K562 (cell line): ENCODE data around the gene DMD. TPM values are rescaled to one million over a fixed set of nuclear protein-coding genes. Genes with fewer than 3 reads are reported as not detected.
A peak's percentile ranks its signal among the peaks of the same experiment; 100 is the strongest.

Experiments
- ATAC-seq: fragments of 200-7000 bp; cut with Tn5 transposase; 3 replicates; pipeline ENCODE4 v1.9.1; 2020; ENCODE audit warnings: moderate library complexity
- BruUV-seq: library from RNA; stranded (reverse); fragments of 400-500 nt; replicated peaks from 2 replicates; lab custom pipeline; 2021; lab: Mats Ljungman, UMichigan
- CTCF ChIA-PET: fragments of 300-600 bp; formaldehyde crosslinking; extraction: SDS; loops from one replicate; lab custom pipeline; 2021; ENCODE audit warnings: low intra/inter-chr PET ratio; lab: Yijun Ruan, JAX
- POLR2A ChIA-PET: fragments of 300-600, 350-650 bp; sonication (Branson Sonifier 250); formaldehyde crosslinking; extraction: SDS; loops from one replicate; lab custom pipeline; 2021; ENCODE audit warnings: antibody characterized with exemption, inconsistent platforms; lab: Yijun Ruan, JAX
- DNase-seq, 4 experiments: peaks; one replicate each; pipeline versions ENCODE4 v3.0.0 to v3.0.0-alpha.2; 2011 to 2018; ENCODE audit warnings: low spot score in 3 of 4, mixed read lengths in 3 of 4; ENCODE audit errors: extremely low read depth in 1 of 4
- FAIRE-seq: peaks from 2 replicates; lab custom pipeline; 2011; peaks lifted over from hg19 to GRCh38; lab: Jason Lieb, UNC
- H2AFZ ChIP-seq: 2 replicates; pipeline ENCODE4 v1.6.0; 2011; ENCODE audit warnings: low read depth, low read length, control low read depth, inconsistent platforms
- H3K27ac ChIP-seq: fragments of 200-600 bp; 3 replicates; pipeline ENCODE4 v1.8.0; 2011; ENCODE audit warnings: low read depth, mild to moderate bottlenecking, control low read depth, inconsistent platforms, low read length, moderate library complexity, mixed read lengths; ENCODE audit errors: extremely low read depth
- H3K27me3 ChIP-seq, 2 experiments: fragments of 300-600 bp in 1 of 2; 2 replicates in 1 of 2; 3 replicates in 1 of 2; pipeline versions ENCODE4 v1.6.0 to v1.8.0; 2011; ENCODE audit warnings: inconsistent platforms in 2 of 2, low read length in 2 of 2, mild to moderate bottlenecking in 1 of 2, mixed read lengths in 1 of 2, moderate library complexity in 1 of 2; ENCODE audit not compliant: control insufficient read depth in 2 of 2, insufficient read depth in 2 of 2
- H3K36me3 ChIP-seq: fragments of 300-600 bp; 3 replicates; pipeline ENCODE4 v1.8.0; 2011; ENCODE audit warnings: mild to moderate bottlenecking, low read length, inconsistent platforms; ENCODE audit not compliant: control insufficient read depth, insufficient read depth
- H3K4me1 ChIP-seq, 2 experiments: fragments of 200-600 bp in 1 of 2; replicated peaks in 1 of 2; 2 replicates in 1 of 2; 3 replicates in 1 of 2; pipeline versions ENCODE4 v1.5.1 to v1.8.0; 2011; ENCODE audit warnings: inconsistent platforms in 2 of 2, low read length in 2 of 2, mild to moderate bottlenecking in 1 of 2, mixed read lengths in 1 of 2, moderate library complexity in 1 of 2; ENCODE audit not compliant: control insufficient read depth in 2 of 2, insufficient read depth in 2 of 2
- H3K4me2 ChIP-seq: 2 replicates; pipeline ENCODE4 v1.6.1; 2011; ENCODE audit warnings: low read length, control low read depth, inconsistent platforms, mixed read lengths; ENCODE audit not compliant: insufficient read depth
- H3K4me3 ChIP-seq: fragments of 200-600 bp; sonication (generic), shearing (Covaris generic); 2 replicates; pipeline ENCODE4 v1.5.1; 2016; ENCODE audit warnings: control low read depth, inconsistent platforms
- H3K79me2 ChIP-seq: fragments of 200-600 bp; 3 replicates; pipeline ENCODE4 v1.8.0; 2011; ENCODE audit warnings: low read length, inconsistent platforms; ENCODE audit not compliant: control insufficient read depth, insufficient read depth
- H3K9ac ChIP-seq, 2 experiments: 2 replicates each; pipeline versions ENCODE4 v1.6.0 to v1.6.1; 2011; ENCODE audit warnings: low read depth in 2 of 2, low read length in 2 of 2, control low read depth in 1 of 2, inconsistent platforms in 1 of 2, mild to moderate bottlenecking in 1 of 2, mixed read lengths in 1 of 2; ENCODE audit not compliant: insufficient read depth in 1 of 2
- H3K9me1 ChIP-seq: one replicate; pipeline ENCODE4 v1.6.0; 2011; ENCODE audit warnings: inconsistent platforms, mild to moderate bottlenecking, low read length, moderate library complexity; ENCODE audit not compliant: control insufficient read depth, insufficient read depth
- H3K9me3 ChIP-seq: replicated peaks from 2 replicates; pipeline ENCODE4 v1.5.1; 2011; ENCODE audit warnings: low read depth, low read length, inconsistent platforms; ENCODE audit not compliant: control insufficient read depth, insufficient read depth
- H4K20me1 ChIP-seq: replicated peaks from 2 replicates; pipeline ENCODE4 v1.6.1; 2011; ENCODE audit warnings: low read length, inconsistent platforms, mixed read lengths; ENCODE audit not compliant: control insufficient read depth, insufficient read depth
- ARNT ChIP-seq, 2 experiments: fragments of 450-650 bp; IDR thresholded peaks; 2 replicates each; pipeline ENCODE4 v1.6.1; 2016; ENCODE audit warnings: mild to moderate bottlenecking in 1 of 2
- RBM25 ChIP-seq: fragments of 200-400 bp; formaldehyde crosslinking; IDR thresholded peaks from 2 replicates; pipeline ENCODE4 v1.6.1; 2018; ENCODE audit warnings: low read length, low read depth, moderate library complexity; ENCODE audit not compliant: severe bottlenecking
- ZBTB1 ChIP-seq: sonication (generic); formaldehyde crosslinking; IDR thresholded peaks from 2 replicates; pipeline ENCODE4 v1.8.1; 2023; ENCODE audit warnings: missing genetic modification reagents, low read depth, mild to moderate bottlenecking, borderline replicate concordance
- WGBS: fragments of 100-300 bp; shearing (Covaris generic); methylation state at CpG from one replicate; pipeline ENCODE4 v1.1.6; 2016; ENCODE audit warnings: low coverage, mixed read lengths; ENCODE audit not compliant: insufficient coverage; ENCODE audit errors: missing lambda C conversion rate; 5-methylcytosine and 5-hydroxymethylcytosine counted together
- in situ Hi-C: fragments of 300-500 bp; cut with MboI; formaldehyde crosslinking; loops from 4 replicates; pipeline ENCODE4 v1.15.0; 2018; ENCODE audit warnings: inconsistent platforms, mixed read lengths
- intact Hi-C: fragments of 100-400 bp; cut with micrococcal nuclease; formaldehyde crosslinking; loops from 2 replicates; pipeline ENCODE4 v1.14.2; 2022
- polyA plus RNA-seq, 8 experiments: library from polyadenylated mRNA; depleted of rRNA in 4 of 8; stranded (reverse) in 5 of 8; unstranded in 3 of 8; fragments of >200 nt; fragmentation: Nextera tagmentation in 2 of 8; fragmentation: Illumina TruSeq in 1 of 8; extraction: Ambion mirVana in 2 of 8; extraction: Trizol in 1 of 8; gene quantifications; 2 replicates each; pipeline versions ENCODE4 v1.2.1 to v1.2.3, GENCODE V29; 2011 to 2014; ENCODE audit warnings: inconsistent platforms in 1 of 8, missing spikeins in 1 of 8
- total RNA-seq, 7 experiments: library from RNA; depleted of rRNA in 6 of 7; stranded (reverse); fragments of >200 nt in 6 of 7; fragmentation: Illumina TruSeq in 2 of 7; extraction: Trizol in 2 of 7; gene quantifications; 2 replicates each; pipeline versions ENCODE4 v1.2.1 to v1.2.3, GENCODE V29; 2011 to 2021; ENCODE audit warnings: low replicate concordance in 1 of 7
- TF ChIP-seq, protein P1 (sequence below): sonication (generic); formaldehyde crosslinking; IDR thresholded peaks from 2 replicates; pipeline ENCODE4 v1.8.0; 2023; ENCODE audit warnings: missing genetic modification reagents, mild to moderate bottlenecking, borderline replicate concordance

The DMD gene
- total and polyA plus RNA-seq, 9 of the 15 experiments (the other 6 are each of a cell fraction or from before 2014, with no cell fraction given): 3.8 to 20.4 (median 11.4) TPM

- no peak for TF ChIP-seq ZBTB1 (CRISPR knock-in tag)
- TF ChIP-seq, protein P1, sequence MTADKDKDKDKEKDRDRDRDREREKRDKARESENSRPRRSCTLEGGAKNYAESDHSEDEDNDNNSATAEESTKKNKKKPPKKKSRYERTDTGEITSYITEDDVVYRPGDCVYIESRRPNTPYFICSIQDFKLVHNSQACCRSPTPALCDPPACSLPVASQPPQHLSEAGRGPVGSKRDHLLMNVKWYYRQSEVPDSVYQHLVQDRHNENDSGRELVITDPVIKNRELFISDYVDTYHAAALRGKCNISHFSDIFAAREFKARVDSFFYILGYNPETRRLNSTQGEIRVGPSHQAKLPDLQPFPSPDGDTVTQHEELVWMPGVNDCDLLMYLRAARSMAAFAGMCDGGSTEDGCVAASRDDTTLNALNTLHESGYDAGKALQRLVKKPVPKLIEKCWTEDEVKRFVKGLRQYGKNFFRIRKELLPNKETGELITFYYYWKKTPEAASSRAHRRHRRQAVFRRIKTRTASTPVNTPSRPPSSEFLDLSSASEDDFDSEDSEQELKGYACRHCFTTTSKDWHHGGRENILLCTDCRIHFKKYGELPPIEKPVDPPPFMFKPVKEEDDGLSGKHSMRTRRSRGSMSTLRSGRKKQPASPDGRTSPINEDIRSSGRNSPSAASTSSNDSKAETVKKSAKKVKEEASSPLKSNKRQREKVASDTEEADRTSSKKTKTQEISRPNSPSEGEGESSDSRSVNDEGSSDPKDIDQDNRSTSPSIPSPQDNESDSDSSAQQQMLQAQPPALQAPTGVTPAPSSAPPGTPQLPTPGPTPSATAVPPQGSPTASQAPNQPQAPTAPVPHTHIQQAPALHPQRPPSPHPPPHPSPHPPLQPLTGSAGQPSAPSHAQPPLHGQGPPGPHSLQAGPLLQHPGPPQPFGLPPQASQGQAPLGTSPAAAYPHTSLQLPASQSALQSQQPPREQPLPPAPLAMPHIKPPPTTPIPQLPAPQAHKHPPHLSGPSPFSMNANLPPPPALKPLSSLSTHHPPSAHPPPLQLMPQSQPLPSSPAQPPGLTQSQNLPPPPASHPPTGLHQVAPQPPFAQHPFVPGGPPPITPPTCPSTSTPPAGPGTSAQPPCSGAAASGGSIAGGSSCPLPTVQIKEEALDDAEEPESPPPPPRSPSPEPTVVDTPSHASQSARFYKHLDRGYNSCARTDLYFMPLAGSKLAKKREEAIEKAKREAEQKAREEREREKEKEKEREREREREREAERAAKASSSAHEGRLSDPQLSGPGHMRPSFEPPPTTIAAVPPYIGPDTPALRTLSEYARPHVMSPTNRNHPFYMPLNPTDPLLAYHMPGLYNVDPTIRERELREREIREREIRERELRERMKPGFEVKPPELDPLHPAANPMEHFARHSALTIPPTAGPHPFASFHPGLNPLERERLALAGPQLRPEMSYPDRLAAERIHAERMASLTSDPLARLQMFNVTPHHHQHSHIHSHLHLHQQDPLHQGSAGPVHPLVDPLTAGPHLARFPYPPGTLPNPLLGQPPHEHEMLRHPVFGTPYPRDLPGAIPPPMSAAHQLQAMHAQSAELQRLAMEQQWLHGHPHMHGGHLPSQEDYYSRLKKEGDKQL (CRISPR knock-in tag): no peak
Measured at GRCh38 chrX:31139961-31140360, 2071.4 kb downstream of the DMD start (continued).

DNA sequence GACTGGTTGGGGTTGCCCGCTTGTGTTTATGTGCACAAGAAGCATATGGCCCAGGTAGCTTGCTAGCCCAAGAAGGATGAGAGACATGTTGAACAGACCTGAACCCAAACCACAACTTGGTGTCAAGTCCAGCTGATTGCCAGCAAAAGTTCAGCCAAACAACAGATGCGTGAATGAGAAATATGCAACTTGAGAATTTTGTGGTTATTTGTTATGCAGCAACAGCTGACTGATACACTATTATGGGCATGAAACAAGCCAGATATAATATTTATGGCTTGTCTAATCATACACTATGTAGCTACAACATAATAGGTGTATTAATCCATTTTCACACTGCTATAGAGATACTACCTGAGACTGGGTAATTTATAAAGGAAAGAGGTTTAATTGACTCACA lies 2073.2 kb downstream of the DMD start:
- WGBS: 55% methylated on average over 2 of the region's 2 CpGs
- Histone ChIP-seq H3K4me1 (no peaks in the 10 kb centered on the region), H3K27me3 (no peaks in the 10 kb centered on the region), H3K27ac (no peak overlapping the region), H3K36me3 (no peaks in the 10 kb centered on the region; the same call in 2 of the 3 replicates), H3K9me1 (no peaks in the 10 kb centered on the region), H3K4me3 (no peak overlapping the region), H4K20me1 (no peaks in the 10 kb centered on the region), H3K4me2 (no peak overlapping the region), H3K9me3 (no peaks in the 10 kb centered on the region), H2AFZ (no peak overlapping the region), H3K79me2 (no peaks in the 10 kb centered on the region), H3K9ac (no peak overlapping the region)
- BruUV-seq: no TSS peak
- no peak for FAIRE-seq
- no peak for DNase-seq
- ChIA-PET CTCF (no interaction called here), POLR2A (no interaction called here)
- ATAC-seq: no peak
- intact Hi-C loops (no loop called here), in situ Hi-C loops (no loop called here)
- TF ChIP-seq ARNT (IDR thresholded peaks at IDR 0.05) (no peak), RBM25 (peak; percentile 61)
